BE2C (cell line): Measurements from ENCODE around the gene AJUBA.
A peak's percentile ranks its signal among the peaks of the same experiment; 100 is the strongest.

ENCODE experiments used
- DNase-seq: peaks from one replicate; pipeline ENCODE4 v3.0.0-alpha.2; 2020
- H3K27me3 ChIP-seq: fragments of 250-450 bp; sonication (Bioruptor Pico); 2 replicates; pipeline ENCODE4 v1.5.1; 2020; ENCODE audit warnings: mild to moderate bottlenecking
- H3K36me3 ChIP-seq: fragments of 250-450 bp; sonication (Bioruptor Pico); 2 replicates; pipeline ENCODE4 v1.5.1; 2020; ENCODE audit warnings: mild to moderate bottlenecking
- H3K4me1 ChIP-seq: fragments of 250-450 bp; sonication (Bioruptor Pico); 2 replicates; pipeline ENCODE4 v1.5.1; 2020
- H3K4me3 ChIP-seq: 2 replicates; pipeline ENCODE4 v1.5.1; 2011; ENCODE audit warnings: low read depth, low read length
- H3K9me3 ChIP-seq: fragments of 250-450 bp; sonication (Bioruptor Pico); 2 replicates; pipeline ENCODE4 v1.5.1; 2020
- CTCF ChIP-seq: IDR thresholded peaks from 2 replicates; pipeline ENCODE4 v1.5.1; 2012; ENCODE audit warnings: mild to moderate bottlenecking, low read depth, low read length

AJUBA gene

GRCh38 chr14:22994762-22995275 is 12.5 kb upstream of the AJUBA start:
- H3K27me3 ChIP-seq, result no peaks in the 10 kb centered on the region
- H3K4me3 ChIP-seq, result no peak overlapping the region
- DNase-seq, result peak; percentile 59
- no peaks in the 10 kb centered on the region; the same call in 1 of the 2 replicates for H3K36me3 ChIP-seq
- H3K9me3 ChIP-seq, result no peaks in the 10 kb centered on the region
- peaks cover 10% of the 10 kb centered on the region for H3K4me1 ChIP-seq
- peak; percentile 88 for TF ChIP-seq CTCF

- Histone ChIP-seq H3K27me3 (no peaks in the 10 kb centered on the region), H3K9me3 (no peaks in the 10 kb centered on the region), H3K36me3 (no peaks in the 10 kb centered on the region; the same call in none of the 2 replicates), H3K4me3 (no peak overlapping the region), H3K4me1 (peaks cover 10% of the 10 kb centered on the region)
- TF ChIP-seq CTCF, result no peak
- DNase-seq, result no peak
Measured at GRCh38 chr14:22993517-22993916, 11.2 kb upstream of the AJUBA start.

GRCh38 chr14:22991852-22992251 is 9.5 kb upstream of the AJUBA start:
- Histone ChIP-seq H3K4me1 (peaks cover 4% of the 10 kb centered on the region; the same call in 1 of the 2 replicates), H3K36me3 (no peaks in the 10 kb centered on the region; the same call in none of the 2 replicates), H3K9me3 (no peaks in the 10 kb centered on the region), H3K27me3 (no peaks in the 10 kb centered on the region), H3K4me3 (no peak overlapping the region)
- TF ChIP-seq CTCF, result no peak
- no peak for DNase-seq

GRCh38 chr14:22987291-22987690 is 4.9 kb upstream of the AJUBA start:
- Histone ChIP-seq H3K4me1 (0 out of 2 replicates have a peak, but pooled peaks cover 2% of the 10 kb centered on the region), H3K36me3 (no peaks in the 10 kb centered on the region; the same call in none of the 2 replicates), H3K9me3 (no peaks in the 10 kb centered on the region), H3K4me3 (no peak overlapping the region), H3K27me3 (peaks cover under 1% of the 10 kb centered on the region)
- DNase-seq, result no peak
- no peak for TF ChIP-seq CTCF

- TF ChIP-seq CTCF, result peak; percentile 98
- peak; percentile 88 for DNase-seq
- H3K4me1 ChIP-seq, result 0 out of 2 replicates have a peak, but pooled peaks cover 2% of the 10 kb centered on the region
- H3K4me3 ChIP-seq, result no peak overlapping the region
- H3K36me3 ChIP-seq, result no peaks in the 10 kb centered on the region; the same call in none of the 2 replicates
- H3K27me3 ChIP-seq, result peaks cover 7% of the 10 kb centered on the region
- H3K9me3 ChIP-seq, result no peaks in the 10 kb centered on the region
Measured at GRCh38 chr14:22986508-22987054, 4.2 kb upstream of the AJUBA start.

GRCh38 chr14:22985894-22986507 is 3.6 kb upstream of the AJUBA start:
- H3K27me3 ChIP-seq, result peaks cover 13% of the 10 kb centered on the region
- no peaks in the 10 kb centered on the region; the same call in none of the 2 replicates for H3K36me3 ChIP-seq
- H3K9me3 ChIP-seq, result no peaks in the 10 kb centered on the region
- no peak for DNase-seq
- TF ChIP-seq CTCF, result no peak
- H3K4me1 ChIP-seq, result 0 out of 2 replicates have a peak, but pooled peaks cover 2% of the 10 kb centered on the region
- H3K4me3 ChIP-seq, result no peak overlapping the region
